IMR-90 (cell line): ENCODE data around the gene NFILZ. TPM values are rescaled to one million over a fixed set of nuclear protein-coding genes. Genes with fewer than 3 reads are reported as not detected.

Experiments used
- ATAC-seq: fragments of 200-7000 bp; cut with Tn5 transposase; 2 replicates; pipeline ENCODE4 v1.9.1; 2020; ENCODE audit warnings: low read depth, mild to moderate bottlenecking, moderate library complexity
- BruUV-seq: library from RNA; stranded (reverse); fragments of 400-500 nt; replicated peaks from 2 replicates; lab custom pipeline; 2021; lab: Mats Ljungman, UMichigan
- CTCF ChIA-PET: fragments of 300-600 bp; formaldehyde crosslinking; extraction: SDS; loops from one replicate; lab custom pipeline; 2021; ENCODE audit warnings: antibody characterized with exemption; lab: Yijun Ruan, JAX
- POLR2A ChIA-PET: fragments of 300-600 bp; sonication (Branson Sonifier 250); formaldehyde crosslinking; loops from one replicate; lab custom pipeline; 2022; ENCODE audit warnings: antibody characterized with exemption; ENCODE audit not compliant: unreplicated experiment; lab: Charles Lee
- DNase-seq: peaks from one replicate; pipeline ENCODE4 v3.0.0; 2013
- H2AFZ ChIP-seq: replicated peaks from 2 replicates; pipeline ENCODE3; 2013; ENCODE audit warnings: low read length, mild to moderate bottlenecking; ENCODE audit not compliant: poor library complexity
- H2AK5ac ChIP-seq: 2 replicates; pipeline ENCODE4 v1.6.1; 2013; ENCODE audit warnings: low read depth, low read length, inconsistent platforms
- H2AK9ac ChIP-seq: replicated peaks from 2 replicates; pipeline ENCODE3; 2013; ENCODE audit warnings: mild to moderate bottlenecking, low read depth, low read length, moderate library complexity; ENCODE audit not compliant: poor library complexity
- H2BK120ac ChIP-seq: 2 replicates; pipeline ENCODE4 v1.6.1; 2013; ENCODE audit warnings: low read depth, low read length, inconsistent platforms
- H2BK15ac ChIP-seq: 3 replicates; pipeline ENCODE4 v1.6.1; 2013; ENCODE audit warnings: low read depth, low read length, inconsistent platforms
- H2BK20ac ChIP-seq: 2 replicates; pipeline ENCODE4 v1.6.1; 2013; ENCODE audit warnings: low read depth, mild to moderate bottlenecking, inconsistent platforms, low read length, moderate library complexity
- H2BK5ac ChIP-seq: 2 replicates; pipeline ENCODE4 v1.6.1; 2013; ENCODE audit warnings: mild to moderate bottlenecking, low read depth, low read length, inconsistent platforms; ENCODE audit not compliant: poor library complexity, severe bottlenecking
- H3K14ac ChIP-seq: replicated peaks from 2 replicates; pipeline ENCODE4 v1.6.1; 2013; ENCODE audit warnings: low read depth, low read length, inconsistent platforms
- H3K18ac ChIP-seq: 2 replicates; pipeline ENCODE4 v1.6.1; 2013; ENCODE audit warnings: low read depth, low read length, control low read depth
- H3K23ac ChIP-seq: 2 replicates; pipeline ENCODE4 v1.6.1; 2013; ENCODE audit warnings: low read depth, low read length, inconsistent platforms
- H3K27ac ChIP-seq: 2 replicates; pipeline ENCODE4 v1.5.1; 2013; ENCODE audit warnings: mild to moderate bottlenecking, control low read depth, low read length; ENCODE audit not compliant: insufficient read depth
- H3K27me3 ChIP-seq: 2 replicates; pipeline ENCODE4 v1.6.1; 2013; ENCODE audit warnings: low read length; ENCODE audit not compliant: control insufficient read depth, insufficient read depth
- H3K36me3 ChIP-seq: 2 replicates; pipeline ENCODE4 v1.6.1; 2013; ENCODE audit warnings: low read length, mixed read lengths; ENCODE audit not compliant: control insufficient read depth, insufficient read depth
- H3K4ac ChIP-seq: 2 replicates; pipeline ENCODE4 v1.6.1; 2013; ENCODE audit warnings: low read depth, low read length, inconsistent platforms
- H3K4me1 ChIP-seq: 2 replicates; pipeline ENCODE4 v1.6.1; 2013; ENCODE audit warnings: low read length, mixed read lengths; ENCODE audit not compliant: control insufficient read depth, insufficient read depth
- H3K4me2 ChIP-seq: 2 replicates; pipeline ENCODE4 v1.6.1; 2013; ENCODE audit warnings: low read depth, mild to moderate bottlenecking, control low read depth, low read length, moderate library complexity
- H3K4me3 ChIP-seq: 2 replicates; pipeline ENCODE4 v1.5.1; 2013; ENCODE audit warnings: low read depth, mild to moderate bottlenecking, control low read depth, low read length, moderate library complexity; ENCODE audit not compliant: insufficient read depth
- H3K56ac ChIP-seq: 2 replicates; pipeline ENCODE4 v1.6.1; 2013; ENCODE audit warnings: low read length, inconsistent platforms; ENCODE audit not compliant: insufficient read depth; ENCODE audit errors: extremely low read depth
- H3K79me1 ChIP-seq, 2 experiments: 2 replicates each; pipeline ENCODE4 v1.6.1; 2013; ENCODE audit warnings: low read length in 2 of 2, inconsistent platforms in 1 of 2, low read depth in 1 of 2
- H3K9ac ChIP-seq: 2 replicates; pipeline ENCODE4 v1.6.1; 2013; ENCODE audit warnings: low read depth, low read length, control low read depth
- H3K9me1 ChIP-seq: 2 replicates; pipeline ENCODE4 v1.6.1; 2013; ENCODE audit warnings: low read length, inconsistent platforms; ENCODE audit not compliant: insufficient read depth
- H3K9me3 ChIP-seq: 2 replicates; pipeline ENCODE4 v1.6.1; 2013; ENCODE audit warnings: low read length; ENCODE audit not compliant: control insufficient read depth, insufficient read depth
- H4K20me1 ChIP-seq: 2 replicates; pipeline ENCODE4 v1.6.1; 2013; ENCODE audit warnings: low read length, inconsistent platforms; ENCODE audit not compliant: insufficient read depth
- H4K5ac ChIP-seq: 2 replicates; pipeline ENCODE4 v1.6.1; 2013; ENCODE audit warnings: mild to moderate bottlenecking, low read depth, low read length, control low read depth
- H4K8ac ChIP-seq, 2 experiments: 2 replicates each; pipeline ENCODE4 v1.6.1; 2013; ENCODE audit warnings: low read depth in 2 of 2, low read length in 2 of 2, control low read depth in 1 of 2, inconsistent platforms in 1 of 2
- H4K91ac ChIP-seq: 2 replicates; pipeline ENCODE4 v1.6.1; 2013; ENCODE audit warnings: low read depth, low read length, inconsistent platforms; ENCODE audit not compliant: insufficient read depth
- MXI1 ChIP-seq: IDR thresholded peaks from 2 replicates; pipeline ENCODE4 v1.6.1; 2012; ENCODE audit warnings: low read depth, mild to moderate bottlenecking, low read length, moderate library complexity, borderline replicate concordance
- RCOR1 ChIP-seq: IDR thresholded peaks from 2 replicates; pipeline ENCODE4 v1.6.1; 2012; ENCODE audit warnings: mild to moderate bottlenecking, low read length, improper control_type of control experiment; ENCODE audit not compliant: insufficient replicate concordance
- WGBS, 2 experiments: methylation state at CpG; one replicate each; pipeline versions ENCODE4 v1.1.5 to v1.1.7; 2013; ENCODE audit warnings: missing lambda C conversion rate in 2 of 2; ENCODE audit not compliant: insufficient read length in 1 of 2; ENCODE audit errors: extremely low coverage in 2 of 2; 5-methylcytosine and 5-hydroxymethylcytosine counted together
- dilution Hi-C: fragments of 300-500 bp; cut with HindIII; formaldehyde crosslinking; loops from one replicate; pipeline ENCODE4 v1.14.3; 2018; ENCODE audit warnings: low sequenced_read_pairs; ENCODE audit not compliant: unreplicated experiment
- in situ Hi-C: fragments of 300-500 bp; cut with MboI; formaldehyde crosslinking; loops from 3 replicates; pipeline ENCODE4 v1.14.3; 2019; ENCODE audit warnings: low sequenced_read_pairs, inconsistent platforms, mixed read lengths
- intact Hi-C: fragments of 100-400 bp; cut with micrococcal nuclease; formaldehyde crosslinking; loops from 2 replicates; pipeline ENCODE4 v1.10.0; 2022
- polyA plus RNA-seq, 3 experiments: library from polyadenylated mRNA; depleted of rRNA; stranded (reverse); fragments of >200 nt; gene quantifications; 2 replicates each; pipeline ENCODE4 v1.2.3, GENCODE V29; 2012; ENCODE audit warnings: low replicate concordance in 1 of 3
- total RNA-seq: library from RNA; depleted of rRNA; stranded (reverse); fragments of >200 nt; gene quantifications from 2 replicates; pipeline ENCODE4 v1.2.3, GENCODE V29; 2012

Gene NFILZ
- total and polyA plus RNA-seq, 2 of the 4 experiments (the other 2 are of a cell fraction), result not detected

GRCh38 chr19:8605514-8605913 lies 24.9 kb upstream of the NFILZ start:
- Histone ChIP-seq H3K36me3 (peaks cover 25% of the 10 kb centered on the region), H4K8ac (no peak overlapping the region), H3K4me2 (no peak overlapping the region), H3K27me3 (no peaks in the 10 kb centered on the region), H2BK20ac (no peak overlapping the region), H4K20me1 (no peaks in the 10 kb centered on the region), H3K4me1 (peaks cover 4% of the 10 kb centered on the region), H3K9me3 (peaks cover 8% of the 10 kb centered on the region), H2BK120ac (no peak overlapping the region), H3K18ac (no peak overlapping the region), H2AK5ac (no peak overlapping the region), H3K9ac (no peak overlapping the region), H3K27ac (no peak overlapping the region), H3K56ac (no peak overlapping the region), H3K4ac (no peak overlapping the region), H2BK5ac (no peak overlapping the region), H2AFZ (no peak overlapping the region), H2BK15ac (no peak overlapping the region), H4K91ac (no peak overlapping the region), H3K79me1 (peaks cover 5 to 32% of the 10 kb centered on the region in 2 experiments), H3K23ac (no peak overlapping the region), H3K9me1 (peaks cover 6% of the 10 kb centered on the region), H3K14ac (no peak overlapping the region), H4K5ac (no peak overlapping the region), H2AK9ac (no peak overlapping the region), H3K4me3 (no peak overlapping the region)
- in situ Hi-C loops, result no loop called here
- DNase-seq (no peak), ATAC-seq (no peak)
- ChIA-PET CTCF (no interaction called here), POLR2A (no interaction called here)
- TF ChIP-seq RCOR1 (no peak), MXI1 (no peak)
- dilution Hi-C loops, result no loop called here
- BruUV-seq, result no TSS peak
- WGBS, 2 experiments, result 90% methylated on average over 2 of the region's 17 CpGs; no CpG with 5 or more reads in 1 of the 2 experiments
- intact Hi-C loops, result no loop called here
